H9 (cell line): ENCODE data around the gene NID1. TPM values are rescaled to one million over a fixed set of nuclear protein-coding genes. Genes with fewer than 3 reads are reported as not detected.
"Not testable (repeated sequence)": the region's sequence is repeated elsewhere in the genome, so short reads cannot be mapped to it uniquely, and the experiment has no call there.

Source experiments
- DNase-seq: peaks from one replicate; pipeline ENCODE4 v3.0.0-alpha.2; 2017
- H2AFZ ChIP-seq: one replicate; pipeline ENCODE4 v1.6.1; 2013; ENCODE audit warnings: mild to moderate bottlenecking, low read length, control low read depth, moderate library complexity
- H2AK5ac ChIP-seq: 2 replicates; pipeline ENCODE4 v1.6.1; 2013; ENCODE audit warnings: low read length, control low read depth, mixed read lengths; ENCODE audit not compliant: insufficient read length
- H2BK120ac ChIP-seq: one replicate; pipeline ENCODE4 v1.6.1; 2013; ENCODE audit warnings: low read depth, mild to moderate bottlenecking, low read length, control low read depth, inconsistent platforms; ENCODE audit not compliant: poor library complexity, severe bottlenecking
- H2BK12ac ChIP-seq: 2 replicates; pipeline ENCODE4 v1.6.1; 2013; ENCODE audit warnings: low read length, control low read depth, mixed read lengths, low read depth; ENCODE audit not compliant: insufficient read length
- H2BK15ac ChIP-seq: 2 replicates; pipeline ENCODE4 v1.6.1; 2013; ENCODE audit warnings: low read depth, low read length, control low read depth
- H2BK20ac ChIP-seq: one replicate; pipeline ENCODE4 v1.6.1; 2013; ENCODE audit warnings: low read depth, mild to moderate bottlenecking, low read length, control low read depth, inconsistent platforms; ENCODE audit not compliant: poor library complexity, severe bottlenecking
- H2BK5ac ChIP-seq: 2 replicates; pipeline ENCODE4 v1.6.1; 2013; ENCODE audit warnings: low read length, control low read depth, mixed read lengths; ENCODE audit not compliant: insufficient read length
- H3K14ac ChIP-seq: 2 replicates; pipeline ENCODE4 v1.6.1; 2013; ENCODE audit warnings: low read length, control low read depth; ENCODE audit not compliant: insufficient read depth
- H3K18ac ChIP-seq: 2 replicates; pipeline ENCODE4 v1.6.1; 2013; ENCODE audit warnings: low read depth, mild to moderate bottlenecking, mixed read lengths, low read length, control low read depth; ENCODE audit not compliant: insufficient read length
- H3K23ac ChIP-seq: 2 replicates; pipeline ENCODE4 v1.6.1; 2013; ENCODE audit warnings: low read length, control low read depth, mixed read lengths, low read depth; ENCODE audit not compliant: insufficient read length
- H3K23me2 ChIP-seq: 2 replicates; pipeline ENCODE4 v1.6.1; 2013; ENCODE audit warnings: low read depth, mild to moderate bottlenecking, mixed read lengths, low read length, control low read depth; ENCODE audit not compliant: insufficient read length, poor library complexity, severe bottlenecking
- H3K27ac ChIP-seq: 2 replicates; pipeline ENCODE4 v1.5.1; 2013; ENCODE audit warnings: low read length, control low read depth, mixed read lengths, low read depth; ENCODE audit not compliant: insufficient read length
- H3K27me3 ChIP-seq: 2 replicates; pipeline ENCODE4 v1.6.1; 2013; ENCODE audit warnings: low read length, control low read depth, inconsistent platforms; ENCODE audit not compliant: insufficient read depth
- H3K4ac ChIP-seq: 2 replicates; pipeline ENCODE4 v1.6.1; 2013; ENCODE audit warnings: low read depth, mild to moderate bottlenecking, control low read depth, inconsistent platforms, low read length, moderate library complexity
- H3K4me1 ChIP-seq: 2 replicates; pipeline ENCODE4 v1.6.1; 2013; ENCODE audit warnings: low read length, control low read depth, inconsistent platforms; ENCODE audit not compliant: insufficient read depth
- H3K4me2 ChIP-seq: 2 replicates; pipeline ENCODE4 v1.6.1; 2013; ENCODE audit warnings: low read length, control low read depth, mixed read lengths; ENCODE audit not compliant: insufficient read length, insufficient read depth
- H3K56ac ChIP-seq: 2 replicates; pipeline ENCODE4 v1.6.1; 2013; ENCODE audit warnings: low read depth, mild to moderate bottlenecking, mixed read lengths, low read length, control low read depth; ENCODE audit not compliant: insufficient read length
- H3K79me1 ChIP-seq: 2 replicates; pipeline ENCODE4 v1.6.1; 2013; ENCODE audit warnings: low read depth, mild to moderate bottlenecking, moderate library complexity, low read length, control low read depth, inconsistent platforms; ENCODE audit not compliant: insufficient read depth, poor library complexity, severe bottlenecking
- H3K79me2 ChIP-seq: 2 replicates; pipeline ENCODE4 v1.6.1; 2013; ENCODE audit warnings: low read length, control low read depth, inconsistent platforms; ENCODE audit not compliant: insufficient read depth
- H3K9ac ChIP-seq: 2 replicates; pipeline ENCODE4 v1.6.1; 2013; ENCODE audit warnings: low read length, control low read depth, mixed read lengths; ENCODE audit not compliant: insufficient read length; ENCODE audit errors: extremely low read depth
- H3K9me3 ChIP-seq: one replicate; pipeline ENCODE4 v1.6.1; 2013; ENCODE audit warnings: low read depth, low read length, inconsistent platforms; ENCODE audit not compliant: control insufficient read depth
- H3T11ph ChIP-seq: one replicate; pipeline ENCODE4 v1.6.1; 2013; ENCODE audit warnings: mild to moderate bottlenecking, low read length, control low read depth, inconsistent platforms
- H4K20me1 ChIP-seq: one replicate; pipeline ENCODE4 v1.6.1; 2013; ENCODE audit not compliant: control insufficient read depth, insufficient read length, insufficient read depth
- H4K5ac ChIP-seq: 2 replicates; pipeline ENCODE4 v1.6.1; 2013; ENCODE audit warnings: low read depth, mild to moderate bottlenecking, mixed read lengths, low read length, control low read depth; ENCODE audit not compliant: insufficient read length
- H4K8ac ChIP-seq: replicated peaks from 2 replicates; pipeline ENCODE4 v1.6.1; 2013; ENCODE audit warnings: low read length, control low read depth, mixed read lengths, low read depth; ENCODE audit not compliant: insufficient read length
- H4K91ac ChIP-seq: 2 replicates; pipeline ENCODE4 v1.6.1; 2013; ENCODE audit warnings: low read depth, mild to moderate bottlenecking, moderate library complexity, mixed read lengths, low read length, control low read depth; ENCODE audit not compliant: insufficient read length
- H3K27ac Mint-ChIP-seq, 3 experiments: 2 replicates in 2 of 3; 3 replicates in 1 of 3; pipeline ENCODE4 v1.8.0; 2020 to 2021; ENCODE audit warnings: mixed read lengths in 3 of 3, mild to moderate bottlenecking in 1 of 3, moderate library complexity in 1 of 3
- H3K27me3 Mint-ChIP-seq: 2 replicates; pipeline ENCODE4 v1.8.0; 2021; ENCODE audit warnings: low read depth, mild to moderate bottlenecking, moderate library complexity, mixed read lengths
- H3K36me3 Mint-ChIP-seq, 3 experiments: 2 replicates in 2 of 3; 3 replicates in 1 of 3; pipeline ENCODE4 v1.8.0; 2020 to 2021; ENCODE audit warnings: low read depth in 3 of 3, mixed read lengths in 3 of 3; ENCODE audit not compliant: insufficient read depth in 1 of 3
- H3K4me1 Mint-ChIP-seq, 2 experiments: 2 replicates each; pipeline ENCODE4 v1.8.0; 2020; ENCODE audit warnings: mixed read lengths in 2 of 2
- H3K4me3 Mint-ChIP-seq, 2 experiments: 2 replicates in 1 of 2; 3 replicates in 1 of 2; pipeline ENCODE4 v1.8.0; 2020 to 2021; ENCODE audit warnings: mild to moderate bottlenecking in 2 of 2, mixed read lengths in 2 of 2, moderate library complexity in 1 of 2
- H3K9me3 Mint-ChIP-seq, 2 experiments: 2 replicates in 1 of 2; 3 replicates in 1 of 2; pipeline ENCODE4 v1.8.0; 2020; ENCODE audit warnings: mild to moderate bottlenecking in 2 of 2, mixed read lengths in 2 of 2, moderate library complexity in 1 of 2
- CTCF ChIP-seq: fragments of 200-600 bp; sonication (generic); conservative IDR thresholded peaks from 3 replicates; pipeline ENCODE4 v1.8.0; 2021; ENCODE audit warnings: antibody characterized with exemption, mild to moderate bottlenecking
- WGBS: extraction: QIAGEN DNeasy Blood & Tissue Kit; methylation state at CpG from one replicate; pipeline ENCODE4 v1.1.7; 2013; ENCODE audit warnings: missing lambda C conversion rate, low lambda C conversion rate, mixed read lengths; ENCODE audit not compliant: insufficient read length; ENCODE audit errors: extremely low coverage; 5-methylcytosine and 5-hydroxymethylcytosine counted together
- total RNA-seq: library from RNA; stranded (reverse); gene quantifications from 2 replicates; pipeline ENCODE4 v1.2.1, GENCODE V29; 2021

NID1 gene
- total RNA-seq, 1 experiment from 2014 or later: 28.5 TPM

GRCh38 chr1:235928197-235928596, 136.7 kb downstream of the NID1 start:
- no CpG with 5 or more reads among the region's 2 CpGs for WGBS
- Mint-ChIP-seq H3K4me3 (no peak overlapping the region), H3K27me3 (peaks cover 22% of the 10 kb centered on the region), H3K4me1 (peaks cover 9 to 24% of the 10 kb centered on the region in 2 experiments), H3K9me3 (no peaks in the 10 kb centered on the region), H3K36me3 (no peaks in the 10 kb centered on the region), H3K27ac (no peak overlapping the region)
- Histone ChIP-seq H3K4me1 (no peaks in the 10 kb centered on the region), H3K9ac (no peak overlapping the region), H3K9me3 (no peaks in the 10 kb centered on the region), H3K18ac (no peak overlapping the region), H3K27me3 (no peaks in the 10 kb centered on the region), H3K14ac (no peak overlapping the region), H2BK12ac (no peak overlapping the region), H3K79me1 (no peaks in the 10 kb centered on the region), H3K23ac (no peak overlapping the region), H3K79me2 (no peaks in the 10 kb centered on the region), H3T11ph (no peak overlapping the region), H4K8ac (no peak overlapping the region), H4K5ac (no peak overlapping the region), H2AK5ac (no peak overlapping the region), H2AFZ (no peak overlapping the region), H3K27ac (no peak overlapping the region), H2BK15ac (no peak overlapping the region), H3K56ac (no peak overlapping the region), H4K20me1 (no peaks in the 10 kb centered on the region), H2BK5ac (no peak overlapping the region), H3K4me2 (no peak overlapping the region), H2BK120ac (no peak overlapping the region), H3K23me2 (no peaks in the 10 kb centered on the region), H2BK20ac (no peak overlapping the region), H4K91ac (no peak overlapping the region), H3K4ac (no peak overlapping the region)
- no peak for DNase-seq
- no peak for TF ChIP-seq CTCF

- H3K27ac Mint-ChIP-seq, H4K5ac ChIP-seq, H3K4ac ChIP-seq, H3K9ac ChIP-seq, H4K91ac ChIP-seq, H2BK5ac ChIP-seq, H2AFZ ChIP-seq, H2BK120ac ChIP-seq, H3K79me1 ChIP-seq, H2AK5ac ChIP-seq, DNase-seq, H3K9me3 Mint-ChIP-seq, H2BK20ac ChIP-seq, H3K4me1 ChIP-seq, H3K56ac ChIP-seq, H3K23me2 ChIP-seq, H3K27me3 ChIP-seq, H2BK12ac ChIP-seq, H3K27ac ChIP-seq, H4K8ac ChIP-seq, H3K36me3 Mint-ChIP-seq, H3K18ac ChIP-seq, H3K14ac ChIP-seq, H3K23ac ChIP-seq, H3K4me2 ChIP-seq, H3K79me2 ChIP-seq, H3T11ph ChIP-seq, H4K20me1 ChIP-seq, H3K4me3 Mint-ChIP-seq, H2BK15ac ChIP-seq, H3K9me3 ChIP-seq: not testable (repeated sequence)
- Mint-ChIP-seq H3K27me3 (peaks cover 27% of the 10 kb centered on the region), H3K4me1 (peaks cover 9 to 24% of the 10 kb centered on the region in 2 experiments)
These were observed 137.3 kb downstream of the NID1 start for GRCh38 chr1:235927551-235927950.
